A549 (cell line): ENCODE results near the gene PRDM10. TPM values are rescaled to one million over a fixed set of nuclear protein-coding genes. Genes with fewer than 3 reads are reported as not detected.

Experiments used
- ATAC-seq, 2 experiments: fragments of 200-7000 bp in 1 of 2; fragments of >200 bp in 1 of 2; cut with Nextera tagmentation in 1 of 2; cut with Tn5 transposase in 1 of 2; 3 replicates each; pipeline versions ENCODE4 v1.8.0 to v1.9.1; 2018 to 2020; ENCODE audit warnings: mild to moderate bottlenecking in 1 of 2, moderate library complexity in 1 of 2
- CTCF ChIA-PET: fragments of 300-600 bp; sonication (Branson Sonifier 250); formaldehyde crosslinking; extraction: SDS; loops from one replicate; lab custom pipeline; 2021; ENCODE audit warnings: antibody characterized with exemption, inconsistent platforms; lab: Yijun Ruan, JAX
- POLR2A ChIA-PET: fragments of 350-600 bp; formaldehyde crosslinking; extraction: SDS; loops from one replicate; lab custom pipeline; 2021; ENCODE audit warnings: antibody characterized with exemption, inconsistent platforms; lab: Yijun Ruan, JAX
- DNase-seq, 2 experiments: peaks; one replicate each; pipeline versions ENCODE4 v3.0.0 to v3.0.0-alpha.2; 2011 to 2016; ENCODE audit warnings: low read depth in 1 of 2, low spot score in 1 of 2
- FAIRE-seq: peaks from 2 replicates; lab custom pipeline; 2011; peaks lifted over from hg19 to GRCh38; lab: Jason Lieb, UNC
- H3K27ac ChIP-seq, 2 experiments: fragments of >200 bp; sonication (Bioruptor Twin); formaldehyde crosslinking; 3 replicates each; pipeline ENCODE4 v1.5.1; 2016 to 2017
- H3K4me1 ChIP-seq: fragments of >200 bp; sonication (Bioruptor Twin); formaldehyde crosslinking; 3 replicates; pipeline ENCODE4 v1.6.1; 2016
- H3K4me2 ChIP-seq: fragments of >200 bp; sonication (Bioruptor Twin); formaldehyde crosslinking; 3 replicates; pipeline ENCODE4 v1.6.1; 2016
- H3K4me3 ChIP-seq: fragments of >200 bp; sonication (Bioruptor Twin); formaldehyde crosslinking; 3 replicates; pipeline ENCODE4 v1.5.1; 2016
- H3K9me3 ChIP-seq: fragments of >200 bp; sonication (Bioruptor Twin); formaldehyde crosslinking; 3 replicates; pipeline ENCODE4 v1.6.1; 2016
- BHLHE40 ChIP-seq: IDR thresholded peaks from 2 replicates; pipeline ENCODE4 v1.6.1; 2012; ENCODE audit warnings: low read depth, low read length, inconsistent platforms
- CBX2 ChIP-seq: fragments of 200-600 bp; sonication (generic); IDR thresholded peaks from 2 replicates; pipeline ENCODE4 v1.6.1; 2016; ENCODE audit warnings: low read depth, mild to moderate bottlenecking, borderline replicate concordance
- CBX8 ChIP-seq: fragments of 200-600 bp; sonication (generic); IDR thresholded peaks from 2 replicates; pipeline ENCODE4 v1.6.1; 2016
- CHD2 ChIP-seq: fragments of 150-350 bp; IDR thresholded peaks from 2 replicates; pipeline ENCODE4 v1.6.1; 2014; ENCODE audit warnings: low read length; ENCODE audit not compliant: partially characterized antibody
- EHMT2 ChIP-seq: fragments of 200-600 bp; sonication (generic); IDR thresholded peaks from 2 replicates; pipeline ENCODE4 v1.6.1; 2016; ENCODE audit warnings: antibody characterized with exemption, low read depth, mild to moderate bottlenecking, moderate library complexity
- ESRRA ChIP-seq: fragments of 150-350 bp; IDR thresholded peaks from 2 replicates; pipeline ENCODE4 v1.6.1; 2014; ENCODE audit warnings: mild to moderate bottlenecking, low read length, borderline replicate concordance
- HEYL ChIP-seq: fragments of 250-450 bp; sonication (Bioruptor Pico); IDR thresholded peaks from 2 replicates; pipeline ENCODE4 v1.8.0; 2021; ENCODE audit warnings: mild to moderate bottlenecking, moderate library complexity
- JUN ChIP-seq, 2 experiments: fragments of >200 bp; sonication (Bioruptor Twin); formaldehyde crosslinking; IDR thresholded peaks; 2 replicates in 1 of 2; 3 replicates in 1 of 2; pipeline ENCODE4 v1.6.1; 2016 to 2017
- MAFK ChIP-seq: fragments of 450-650 bp; IDR thresholded peaks from 2 replicates; pipeline ENCODE4 v1.6.1; 2014; ENCODE audit not compliant: partially characterized antibody
- MAZ ChIP-seq: fragments of 150-350 bp; IDR thresholded peaks from 2 replicates; pipeline ENCODE4 v1.6.1; 2014; ENCODE audit warnings: antibody characterized with exemption, low read depth, low read length, borderline replicate concordance
- MYC ChIP-seq: IDR thresholded peaks from 2 replicates; pipeline ENCODE4 v1.6.1; 2012; ENCODE audit warnings: mild to moderate bottlenecking, inconsistent platforms, low read length, improper control_type of control experiment, borderline replicate concordance
- NFE2L2 ChIP-seq: fragments of 150-350 bp; conservative IDR thresholded peaks from 2 replicates; pipeline ENCODE4 v1.6.1; 2014; ENCODE audit warnings: low read length
- NR3C1 ChIP-seq: fragments of >200 bp; sonication (Bioruptor Twin); formaldehyde crosslinking; IDR thresholded peaks from 3 replicates; pipeline ENCODE4 v1.6.1; 2017
- PHF8 ChIP-seq: fragments of 200-600 bp; sonication (generic); IDR thresholded peaks from 2 replicates; pipeline ENCODE4 v1.6.1; 2016; ENCODE audit warnings: low read depth, mild to moderate bottlenecking, antibody characterized with exemption, moderate library complexity, borderline replicate concordance
- POLR2A ChIP-seq: IDR thresholded peaks from 2 replicates; pipeline ENCODE4 v1.6.1; 2012; ENCODE audit warnings: mild to moderate bottlenecking, low read length
- RARB ChIP-seq: fragments of 250-450 bp; sonication (Bioruptor Pico); IDR thresholded peaks from 2 replicates; pipeline ENCODE4 v1.8.0; 2021; ENCODE audit warnings: mild to moderate bottlenecking, moderate library complexity
- RCOR1 ChIP-seq: fragments of 150-350 bp; IDR thresholded peaks from 2 replicates; pipeline ENCODE4 v1.6.1; 2014; ENCODE audit warnings: antibody characterized with exemption, low read length, low read depth
- SREBF2 ChIP-seq: fragments of 450-650 bp; IDR thresholded peaks from 2 replicates; pipeline ENCODE4 v1.6.1; 2014; ENCODE audit warnings: mild to moderate bottlenecking, moderate library complexity
- TP53 ChIP-seq: fragments of 250-450 bp; sonication (Bioruptor Pico); IDR thresholded peaks from 2 replicates; pipeline ENCODE4 v1.5.0; 2021; ENCODE audit warnings: mild to moderate bottlenecking, moderate library complexity
- ZSCAN20 ChIP-seq: fragments of 250-450 bp; sonication (Bioruptor Pico); IDR thresholded peaks from 2 replicates; pipeline ENCODE4 v1.8.0; 2022; ENCODE audit warnings: mild to moderate bottlenecking, moderate library complexity
- WGBS: methylation state at CpG from one replicate; pipeline ENCODE4 v1.1.6; 2017; ENCODE audit errors: missing lambda C conversion rate; 5-methylcytosine and 5-hydroxymethylcytosine counted together
- polyA plus RNA-seq, 4 experiments: library from polyadenylated mRNA; depleted of rRNA in 3 of 4; stranded (reverse); fragments of >200 nt; fragmentation: RNase III in 1 of 4; extraction: RNeasy Plus Mini Kit Qiagen cat#74134 plus additional on column Dnase treatment in 1 of 4; gene quantifications; 2 replicates in 3 of 4; 3 replicates in 1 of 4; pipeline ENCODE4 v1.2.3, GENCODE V29; 2011 to 2017
- TF ChIP-seq, protein P1 (sequence below): fragments of 150-350 bp; IDR thresholded peaks from 2 replicates; pipeline ENCODE4 v1.6.1; 2014; ENCODE audit warnings: low read depth, mild to moderate bottlenecking, low read length
- TF ChIP-seq, protein P2 (sequence below): fragments of 450-650 bp; IDR thresholded peaks from 2 replicates; pipeline ENCODE4 v1.6.1; 2014; ENCODE audit warnings: antibody characterized with exemption
- TF ChIP-seq, protein P3 (sequence below): fragments of >200 bp; sonication (Bioruptor Twin); formaldehyde crosslinking; IDR thresholded peaks from 2 replicates; pipeline ENCODE4 v1.6.1; 2016
- TF ChIP-seq, protein P4 (sequence below): fragments of >200 bp; sonication (Bioruptor Twin); formaldehyde crosslinking; IDR thresholded peaks from 3 replicates; pipeline ENCODE4 v1.6.1; 2016
- TF ChIP-seq, protein P5 (sequence below): fragments of 250-450 bp; sonication (Bioruptor Pico); IDR thresholded peaks from 2 replicates; pipeline ENCODE4 v1.5.0; 2021; ENCODE audit warnings: mild to moderate bottlenecking, moderate library complexity, borderline replicate concordance

PRDM10 gene
- polyA plus RNA-seq, 2 of the 4 experiments (the other 2 are of a cell fraction), result 3.1 to 4.0 TPM

DNA sequence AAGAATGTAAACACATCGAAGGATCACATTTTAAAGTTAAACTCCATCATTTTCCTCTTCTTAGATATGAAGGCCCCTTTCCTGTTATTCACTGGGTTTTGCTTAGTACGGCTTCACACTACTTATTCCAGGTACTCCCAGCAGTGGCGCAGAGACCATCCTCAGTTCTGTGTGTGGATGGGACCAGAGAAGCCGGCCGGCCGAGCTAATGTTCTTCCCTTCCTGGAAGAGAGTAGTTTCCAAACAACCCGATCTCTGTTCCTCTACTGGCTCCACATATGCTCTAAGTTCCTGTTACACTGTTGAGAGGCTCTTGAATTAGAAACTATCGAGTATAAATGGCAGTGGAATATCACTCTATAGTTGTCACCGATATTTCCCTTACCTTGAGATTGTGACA lies 106.6 kb downstream of the PRDM10 start (continued):
- TF ChIP-seq RCOR1 (no peak), NR3C1 (no peak)

DNA sequence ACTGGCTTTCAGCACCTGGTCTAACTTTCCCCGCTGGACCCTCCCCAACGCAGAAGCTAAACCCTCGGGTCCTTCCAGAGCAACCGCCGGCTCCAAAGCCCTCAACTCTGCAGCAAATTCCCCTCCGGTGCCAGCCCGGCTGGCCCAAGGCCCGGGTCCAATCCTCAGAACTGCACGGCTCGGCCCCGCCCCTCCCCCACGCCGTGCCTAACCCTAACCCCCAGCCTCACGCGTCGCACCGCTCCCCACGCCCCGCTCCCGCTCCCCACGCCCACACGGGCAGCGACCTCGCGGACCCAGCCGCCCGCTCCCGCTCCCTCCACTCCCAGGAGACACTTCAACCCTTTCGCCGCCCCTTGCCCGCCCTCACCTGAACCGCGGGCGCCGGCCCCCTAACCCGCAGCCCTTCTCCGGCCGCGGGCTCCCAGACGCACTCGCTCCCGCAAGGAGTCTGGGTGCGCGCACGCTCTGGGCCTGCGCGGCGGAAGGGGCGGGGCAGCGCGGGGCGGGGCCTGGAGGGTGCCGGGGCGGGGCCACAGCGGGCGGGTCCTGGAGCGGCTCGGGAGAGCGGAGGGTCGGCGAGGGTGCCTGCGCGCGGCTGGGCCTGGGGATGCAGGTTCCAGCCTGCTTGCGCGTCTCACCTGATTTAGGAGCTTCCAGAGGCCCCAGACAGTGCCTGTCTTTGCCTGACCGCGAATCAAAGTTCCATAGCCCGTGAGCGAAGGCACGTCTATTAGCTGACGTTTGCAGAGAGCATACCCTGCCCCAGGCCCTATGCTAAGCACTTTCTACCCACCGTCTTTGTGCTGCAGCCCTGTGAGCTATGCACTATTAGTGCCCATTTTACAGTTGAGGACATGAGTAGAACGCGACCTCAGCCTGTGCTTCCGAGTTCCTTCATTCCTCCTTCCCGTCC lies 107.3 kb downstream of the PRDM10 start, which contains the start of gene NFRKB:
NFRKB (minus strand) TSS at position 453 of the 916 bp plus-strand sequence. CDS start 2,729 bp downstream, outside the sequence.
- CTCF ChIA-PET, result interaction anchor here (2.7 to 3.0 kb wide), 2 partner anchors 14 to 110 kb away, joined by 12 read pairs; no protein-coding TSS in a partner anchor
- 3% methylated on average over 15 of the region's 77 CpGs for WGBS
- peak within 1 kb of the TSS; percentile 83 to 100 for H3K27ac ChIP-seq

More for the DNA sequence above, 107.3 kb downstream of the PRDM10 start, which contains the start of gene NFRKB:
- ATAC-seq (peak; percentile 95 to 99), FAIRE-seq (no peak), DNase-seq (peak; percentile 58 to 76)
- TF ChIP-seq NFE2L2 (no peak), EHMT2 (no peak), JUN (IDR thresholded peaks at IDR 0.05) (peak in 1 of 2 experiments; percentile 65; a peak in 2 of 5 replicates), TP53 (CRISPR knock-in tag) (no peak), PHF8 (peak; percentile 18; the same call in 1 of the 2 replicates), MAFK (peak; percentile 1), ZSCAN20 (CRISPR knock-in tag) (no peak), MAZ (no peak), ESRRA (no peak), HEYL (CRISPR knock-in tag) (no peak), MYC (no peak), BHLHE40 (no peak), CBX8 (no peak), CHD2 (no peak), RCOR1 (no peak), POLR2A (peak; percentile 70), CBX2 (no peak), SREBF2 (no peak), RARB (CRISPR knock-in tag) (no peak)
- TF ChIP-seq, protein P1, sequence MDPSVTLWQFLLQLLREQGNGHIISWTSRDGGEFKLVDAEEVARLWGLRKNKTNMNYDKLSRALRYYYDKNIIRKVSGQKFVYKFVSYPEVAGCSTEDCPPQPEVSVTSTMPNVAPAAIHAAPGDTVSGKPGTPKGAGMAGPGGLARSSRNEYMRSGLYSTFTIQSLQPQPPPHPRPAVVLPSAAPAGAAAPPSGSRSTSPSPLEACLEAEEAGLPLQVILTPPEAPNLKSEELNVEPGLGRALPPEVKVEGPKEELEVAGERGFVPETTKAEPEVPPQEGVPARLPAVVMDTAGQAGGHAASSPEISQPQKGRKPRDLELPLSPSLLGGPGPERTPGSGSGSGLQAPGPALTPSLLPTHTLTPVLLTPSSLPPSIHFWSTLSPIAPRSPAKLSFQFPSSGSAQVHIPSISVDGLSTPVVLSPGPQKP, result no peak
- TF ChIP-seq, protein P2, sequence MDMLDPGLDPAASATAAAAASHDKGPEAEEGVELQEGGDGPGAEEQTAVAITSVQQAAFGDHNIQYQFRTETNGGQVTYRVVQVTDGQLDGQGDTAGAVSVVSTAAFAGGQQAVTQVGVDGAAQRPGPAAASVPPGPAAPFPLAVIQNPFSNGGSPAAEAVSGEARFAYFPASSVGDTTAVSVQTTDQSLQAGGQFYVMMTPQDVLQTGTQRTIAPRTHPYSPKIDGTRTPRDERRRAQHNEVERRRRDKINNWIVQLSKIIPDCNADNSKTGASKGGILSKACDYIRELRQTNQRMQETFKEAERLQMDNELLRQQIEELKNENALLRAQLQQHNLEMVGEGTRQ, result no peak
- TF ChIP-seq, protein P3, sequence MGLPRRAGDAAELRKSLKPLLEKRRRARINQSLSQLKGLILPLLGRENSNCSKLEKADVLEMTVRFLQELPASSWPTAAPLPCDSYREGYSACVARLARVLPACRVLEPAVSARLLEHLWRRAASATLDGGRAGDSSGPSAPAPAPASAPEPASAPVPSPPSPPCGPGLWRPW, result no peak
- TF ChIP-seq, protein P4, sequence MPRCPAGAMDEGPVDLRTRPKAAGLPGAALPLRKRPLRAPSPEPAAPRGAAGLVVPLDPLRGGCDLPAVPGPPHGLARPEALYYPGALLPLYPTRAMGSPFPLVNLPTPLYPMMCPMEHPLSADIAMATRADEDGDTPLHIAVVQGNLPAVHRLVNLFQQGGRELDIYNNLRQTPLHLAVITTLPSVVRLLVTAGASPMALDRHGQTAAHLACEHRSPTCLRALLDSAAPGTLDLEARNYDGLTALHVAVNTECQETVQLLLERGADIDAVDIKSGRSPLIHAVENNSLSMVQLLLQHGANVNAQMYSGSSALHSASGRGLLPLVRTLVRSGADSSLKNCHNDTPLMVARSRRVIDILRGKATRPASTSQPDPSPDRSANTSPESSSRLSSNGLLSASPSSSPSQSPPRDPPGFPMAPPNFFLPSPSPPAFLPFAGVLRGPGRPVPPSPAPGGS, result 0 out of 3 replicates have a peak, but pooled peaks have one; percentile 31
- TF ChIP-seq, protein P5, sequence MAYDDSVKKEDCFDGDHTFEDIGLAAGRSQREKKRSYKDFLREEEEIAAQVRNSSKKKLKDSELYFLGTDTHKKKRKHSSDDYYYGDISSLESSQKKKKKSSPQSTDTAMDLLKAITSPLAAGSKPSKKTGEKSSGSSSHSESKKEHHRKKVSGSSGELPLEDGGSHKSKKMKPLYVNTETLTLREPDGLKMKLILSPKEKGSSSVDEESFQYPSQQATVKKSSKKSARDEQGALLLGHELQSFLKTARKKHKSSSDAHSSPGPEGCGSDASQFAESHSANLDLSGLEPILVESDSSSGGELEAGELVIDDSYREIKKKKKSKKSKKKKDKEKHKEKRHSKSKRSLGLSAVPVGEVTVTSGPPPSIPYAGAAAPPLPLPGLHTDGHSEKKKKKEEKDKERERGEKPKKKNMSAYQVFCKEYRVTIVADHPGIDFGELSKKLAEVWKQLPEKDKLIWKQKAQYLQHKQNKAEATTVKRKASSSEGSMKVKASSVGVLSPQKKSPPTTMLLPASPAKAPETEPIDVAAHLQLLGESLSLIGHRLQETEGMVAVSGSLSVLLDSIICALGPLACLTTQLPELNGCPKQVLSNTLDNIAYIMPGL, result no peak
- H3K9me3 ChIP-seq, result no peaks in the 10 kb centered on the region
- H3K4me2 ChIP-seq, result peak within 1 kb of the TSS; percentile 91
- POLR2A ChIA-PET, result interaction anchor here (0.8 kb wide), 1 partner anchor 14 kb away, joined by 3 read pairs; no protein-coding TSS in a partner anchor
- H3K4me1 ChIP-seq, result peaks cover 11% of the 10 kb centered on the region; the same call in 1 of the 3 replicates
- peak within 1 kb of the TSS; percentile 73 for H3K4me3 ChIP-seq
